Prostate gland (tissue), 2 donors: ENCODE measurements around the gene ANKRD44.

Experiments
- CTCF ChIP-seq, 4 experiments: fragments of 200-600 bp in 2 of 4; fragments of 450-650 bp in 2 of 4; sonication (generic) in 2 of 4; IDR thresholded peaks; 1 replicate in 3 of 4; 2 replicates in 1 of 4; pipeline ENCODE4 v1.5.1; 2016 to 2019; ENCODE audit warnings: antibody characterized with exemption in 4 of 4, mild to moderate bottlenecking in 2 of 4, moderate library complexity in 2 of 4
- POLR2A ChIP-seq: fragments of 450-650 bp; IDR thresholded peaks from one replicate; pipeline ENCODE4 v1.6.1; 2016; ENCODE audit warnings: antibody characterized with exemption, mild to moderate bottlenecking
- POLR2AphosphoS5 ChIP-seq: sonication (generic); formaldehyde crosslinking; IDR thresholded peaks from one replicate; pipeline ENCODE4 v1.6.1; 2017; ENCODE audit warnings: antibody characterized with exemption

GRCh38 chr2:197211881-197212342 is 98.7 kb downstream of the ANKRD44 start:
- TF ChIP-seq POLR2A (no peak), CTCF (IDR thresholded peaks at IDR 0.05) (no peak), POLR2AphosphoS5 (no peak)
